Fibroblast of mammary gland (primary cell): ENCODE measurements around the gene BCLAF3.

ENCODE experiments used
- DNase-seq: peaks from one replicate; pipeline ENCODE4 v3.0.0-alpha.2; 2010; ENCODE audit warnings: low read depth
- H3K4me3 ChIP-seq: 2 replicates; pipeline ENCODE4 v1.5.1; 2011; ENCODE audit warnings: low read depth, mild to moderate bottlenecking, low read length, moderate library complexity; ENCODE audit not compliant: control insufficient read depth
- TF ChIP-seq, protein P1 (sequence below): conservative IDR thresholded peaks from 2 replicates; pipeline ENCODE4 v1.5.1; 2011; ENCODE audit warnings: low read depth, low read length, inconsistent platforms; ENCODE audit not compliant: control insufficient read depth, insufficient read depth

BCLAF3 gene

GRCh38 chrX:19958552-19959486, 32.0 kb downstream of the BCLAF3 start:
- peak; percentile 4 for DNase-seq
- H3K4me3 ChIP-seq: no peak overlapping the region
- TF ChIP-seq, protein P1, sequence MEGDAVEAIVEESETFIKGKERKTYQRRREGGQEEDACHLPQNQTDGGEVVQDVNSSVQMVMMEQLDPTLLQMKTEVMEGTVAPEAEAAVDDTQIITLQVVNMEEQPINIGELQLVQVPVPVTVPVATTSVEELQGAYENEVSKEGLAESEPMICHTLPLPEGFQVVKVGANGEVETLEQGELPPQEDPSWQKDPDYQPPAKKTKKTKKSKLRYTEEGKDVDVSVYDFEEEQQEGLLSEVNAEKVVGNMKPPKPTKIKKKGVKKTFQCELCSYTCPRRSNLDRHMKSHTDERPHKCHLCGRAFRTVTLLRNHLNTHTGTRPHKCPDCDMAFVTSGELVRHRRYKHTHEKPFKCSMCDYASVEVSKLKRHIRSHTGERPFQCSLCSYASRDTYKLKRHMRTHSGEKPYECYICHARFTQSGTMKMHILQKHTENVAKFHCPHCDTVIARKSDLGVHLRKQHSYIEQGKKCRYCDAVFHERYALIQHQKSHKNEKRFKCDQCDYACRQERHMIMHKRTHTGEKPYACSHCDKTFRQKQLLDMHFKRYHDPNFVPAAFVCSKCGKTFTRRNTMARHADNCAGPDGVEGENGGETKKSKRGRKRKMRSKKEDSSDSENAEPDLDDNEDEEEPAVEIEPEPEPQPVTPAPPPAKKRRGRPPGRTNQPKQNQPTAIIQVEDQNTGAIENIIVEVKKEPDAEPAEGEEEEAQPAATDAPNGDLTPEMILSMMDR: no peak

DNA sequence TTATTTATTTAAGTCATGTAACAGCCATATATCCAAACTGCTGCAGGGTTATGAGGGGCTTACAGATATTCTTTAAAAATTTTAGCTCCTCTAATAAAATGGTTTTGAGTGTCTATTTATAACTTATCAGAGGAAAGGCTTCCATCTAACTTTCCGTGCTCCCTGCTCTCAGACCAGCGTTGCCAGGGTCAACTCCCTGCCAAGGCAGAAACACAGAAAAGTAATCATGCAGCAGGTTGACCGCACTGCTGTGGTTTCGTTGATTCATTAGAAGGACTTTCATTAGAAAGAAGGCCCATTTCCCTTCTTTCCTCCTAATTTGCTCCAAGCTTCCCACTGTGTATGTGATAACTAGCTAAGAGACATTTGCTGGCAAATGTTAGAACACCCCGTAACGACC, 33.9 kb downstream of the BCLAF3 start:
- TF ChIP-seq, protein P1: no peak
- peak; percentile 25 for DNase-seq
- H3K4me3 ChIP-seq: no peak overlapping the region

DNA sequence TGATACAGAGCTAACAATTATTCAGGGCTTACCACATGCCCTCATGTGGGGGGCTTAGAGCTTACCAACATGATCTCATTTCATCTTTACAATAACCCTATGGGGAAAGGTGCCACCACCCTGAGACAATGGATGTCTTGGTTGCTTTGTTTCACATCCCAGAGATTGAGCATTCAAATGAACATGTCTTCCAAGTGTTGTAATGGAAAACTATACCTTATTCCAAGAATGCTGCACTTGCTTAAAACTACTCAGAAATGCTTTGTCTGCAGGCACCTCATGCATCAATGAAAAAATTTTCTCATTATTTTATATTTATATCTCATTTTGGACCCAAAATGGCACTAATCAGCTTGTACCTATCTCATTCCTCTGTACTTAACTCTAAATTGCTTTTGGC, 34.6 kb downstream of the BCLAF3 start:
- DNase-seq: no peak
- H3K4me3 ChIP-seq: no peak overlapping the region
- TF ChIP-seq, protein P1: no peak

DNA sequence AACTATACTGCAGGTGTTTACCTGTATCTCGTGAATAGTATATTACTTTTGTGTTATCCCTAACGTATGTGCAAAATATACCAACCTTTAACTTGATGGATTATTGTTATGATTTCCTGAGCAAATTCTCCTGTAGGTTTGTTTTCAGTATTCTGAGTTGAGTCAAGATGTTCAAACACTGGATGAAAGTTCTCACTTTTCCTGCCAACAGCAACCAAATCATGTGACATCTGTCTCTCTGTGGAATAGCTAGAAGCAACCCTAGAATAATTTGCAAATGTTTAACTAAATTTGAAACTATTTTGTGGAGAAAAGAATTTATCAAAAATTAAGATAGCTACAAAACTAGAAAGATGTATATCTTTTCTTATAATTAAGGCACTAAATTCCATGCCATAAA, 35.6 kb downstream of the BCLAF3 start:
- DNase-seq: peak; percentile 24
- TF ChIP-seq, protein P1: no peak
- H3K4me3 ChIP-seq: no peak overlapping the region

- TF ChIP-seq, protein P1: no peak
- peak; percentile 29 for DNase-seq
- no peak overlapping the region for H3K4me3 ChIP-seq
Observed at GRCh38 chrX:19954335-19955096, 36.3 kb downstream of the BCLAF3 start.

- TF ChIP-seq, protein P1: no peak
- no peak overlapping the region for H3K4me3 ChIP-seq
- no peak for DNase-seq
Observed at GRCh38 chrX:19953145-19953544, 37.7 kb downstream of the BCLAF3 start.
